HepG2 (cell line): Measurements from ENCODE around the gene TAS1R1. TPM values are rescaled to one million over a fixed set of nuclear protein-coding genes. Genes with fewer than 3 reads are reported as not detected.

Experiments used
- ATAC-seq: fragments of 200-7000 bp; cut with Tn5 transposase; 3 replicates; pipeline ENCODE4 v1.9.1; 2020; ENCODE audit warnings: mild to moderate bottlenecking, moderate library complexity
- BruUV-seq: library from RNA; stranded (reverse); fragments of 400-500 nt; replicated peaks from 2 replicates; lab custom pipeline; 2021; lab: Mats Ljungman, UMichigan
- CTCF ChIA-PET: fragments of 300-600 bp; formaldehyde crosslinking; extraction: SDS; loops from one replicate; lab custom pipeline; 2021; ENCODE audit warnings: low total read pairs, inconsistent platforms, low intra/inter-chr PET ratio; lab: Yijun Ruan, JAX
- POLR2A ChIA-PET: fragments of 350-600 bp; sonication (Branson Sonifier 250); formaldehyde crosslinking; loops from one replicate; lab custom pipeline; 2020; ENCODE audit warnings: antibody characterized with exemption, inconsistent platforms; lab: Yijun Ruan, JAX
- DNase-seq: peaks from one replicate; pipeline ENCODE4 v3.0.0-alpha.2; 2015; ENCODE audit warnings: low spot score
- FAIRE-seq: peaks from 3 replicates; lab custom pipeline; 2011; peaks lifted over from hg19 to GRCh38; lab: Jason Lieb, UNC
- H2AFZ ChIP-seq: one replicate; pipeline ENCODE4 v1.6.1; 2011; ENCODE audit warnings: low read length, inconsistent platforms
- H3K27ac ChIP-seq: fragments of 300-600 bp; 3 replicates; pipeline ENCODE4 v1.8.0; 2011; ENCODE audit warnings: mixed run types, mild to moderate bottlenecking, mixed read lengths, low read length, inconsistent platforms; ENCODE audit not compliant: insufficient read depth; ENCODE audit errors: extremely low read length
- H3K27me3 ChIP-seq, 2 experiments: fragments of 200-600 bp in 1 of 2; 2 replicates in 1 of 2; 3 replicates in 1 of 2; pipeline versions ENCODE4 v1.6.0 to v1.8.0; 2011; ENCODE audit warnings: low read length in 2 of 2, mild to moderate bottlenecking in 2 of 2, moderate library complexity in 2 of 2, inconsistent platforms in 1 of 2; ENCODE audit not compliant: insufficient read depth in 2 of 2, control insufficient read depth in 1 of 2
- H3K36me3 ChIP-seq, 2 experiments: fragments of 200-600 bp in 1 of 2; replicated peaks in 1 of 2; 2 replicates in 1 of 2; 3 replicates in 1 of 2; pipeline versions ENCODE4 v1.5.1 to v1.8.0; 2011; ENCODE audit warnings: low read length in 2 of 2, inconsistent platforms in 1 of 2; ENCODE audit not compliant: insufficient read depth in 2 of 2, control insufficient read depth in 1 of 2
- H3K4me1 ChIP-seq: 2 replicates; pipeline ENCODE4 v1.5.1; 2012; ENCODE audit warnings: low read length, inconsistent platforms; ENCODE audit not compliant: insufficient read depth
- H3K4me2 ChIP-seq: 2 replicates; pipeline ENCODE4 v1.6.0; 2011; ENCODE audit warnings: low read depth, low read length, inconsistent platforms
- H3K4me3 ChIP-seq, 3 experiments: fragments of 200-600 bp in 1 of 3; sonication (generic), shearing (Covaris generic) in 1 of 3; replicated peaks in 1 of 3; 2 replicates each; pipeline ENCODE4 v1.5.1; 2011 to 2016; ENCODE audit warnings: low read length in 3 of 3, inconsistent platforms in 2 of 3, low read depth in 2 of 3, mild to moderate bottlenecking in 2 of 3, control low read depth in 1 of 3, mixed read lengths in 1 of 3; ENCODE audit not compliant: insufficient read depth in 1 of 3
- H3K79me2 ChIP-seq: one replicate; pipeline ENCODE4 v1.6.1; 2011; ENCODE audit warnings: low read length, inconsistent platforms; ENCODE audit not compliant: insufficient read depth
- H3K9ac ChIP-seq: 2 replicates; pipeline ENCODE4 v1.6.0; 2011; ENCODE audit warnings: mild to moderate bottlenecking, low read depth, low read length, inconsistent platforms; ENCODE audit not compliant: insufficient read depth
- H3K9me3 ChIP-seq: 2 replicates; pipeline ENCODE4 v1.5.1; 2012; ENCODE audit warnings: mild to moderate bottlenecking, low read length
- H4K20me1 ChIP-seq: 2 replicates; pipeline ENCODE4 v1.6.0; 2011; ENCODE audit warnings: inconsistent platforms, mild to moderate bottlenecking, low read length, moderate library complexity; ENCODE audit not compliant: insufficient read depth
- CENPT ChIP-seq: sonication (generic); formaldehyde crosslinking; IDR thresholded peaks from 2 replicates; pipeline ENCODE4 v1.8.0; 2022; ENCODE audit warnings: low read depth, mild to moderate bottlenecking, moderate library complexity, missing genetic modification reagents
- ESRRA ChIP-seq: sonication (generic); formaldehyde crosslinking; IDR thresholded peaks from 2 replicates; pipeline ENCODE4 v1.5.1; 2020; ENCODE audit warnings: mild to moderate bottlenecking, low read depth, missing genetic modification reagents
- FOXA1 ChIP-seq, 2 experiments: fragments of 450-650 bp in 1 of 2; sonication (generic) in 1 of 2; formaldehyde crosslinking in 1 of 2; IDR thresholded peaks; 2 replicates each; pipeline versions ENCODE4 v1.4.0 to v1.6.1; 2016 to 2020; ENCODE audit warnings: missing genetic modification reagents in 1 of 2
- FUBP1 ChIP-seq: sonication (generic); formaldehyde crosslinking; IDR thresholded peaks from 2 replicates; pipeline ENCODE4 v1.5.1; 2020; ENCODE audit warnings: missing genetic modification reagents, mild to moderate bottlenecking, borderline replicate concordance
- PBX2 ChIP-seq: IDR thresholded peaks from 2 replicates; pipeline ENCODE4 v1.6.1; 2016; ENCODE audit warnings: control low read depth
- RORA ChIP-seq: sonication (generic); formaldehyde crosslinking; IDR thresholded peaks from 2 replicates; pipeline ENCODE4 v1.5.0; 2020; ENCODE audit warnings: mild to moderate bottlenecking, missing genetic modification reagents, moderate library complexity
- SMAD9 ChIP-seq: sonication (generic); formaldehyde crosslinking; IDR thresholded peaks from 2 replicates; pipeline ENCODE4 v1.5.1; 2020; ENCODE audit warnings: mild to moderate bottlenecking, missing genetic modification reagents
- YY1 ChIP-seq: IDR thresholded peaks from 2 replicates; pipeline ENCODE4 v1.6.1; 2011; ENCODE audit warnings: low read length, low read depth, moderate library complexity, mild to moderate bottlenecking; ENCODE audit not compliant: insufficient read depth, insufficient replicate concordance
- ZMAT3 ChIP-seq: sonication (generic); formaldehyde crosslinking; conservative IDR thresholded peaks from 2 replicates; pipeline ENCODE4 v1.7.0; 2021; ENCODE audit warnings: missing genetic modification reagents
- ZNF280D ChIP-seq: sonication (generic); formaldehyde crosslinking; IDR thresholded peaks from 2 replicates; pipeline ENCODE4 v1.5.1; 2020; ENCODE audit warnings: mild to moderate bottlenecking, missing genetic modification reagents
- ZNF563 ChIP-seq: sonication (generic); formaldehyde crosslinking; IDR thresholded peaks from 2 replicates; pipeline ENCODE4 v1.8.0; 2022; ENCODE audit warnings: mild to moderate bottlenecking, moderate library complexity, missing genetic modification reagents
- ZNF574 ChIP-seq: sonication (generic); formaldehyde crosslinking; IDR thresholded peaks from 2 replicates; pipeline ENCODE4 v1.4.0; 2020; ENCODE audit warnings: missing genetic modification reagents
- ZNF747 ChIP-seq: sonication (generic); formaldehyde crosslinking; IDR thresholded peaks from 2 replicates; pipeline ENCODE4 v1.8.1; 2023; ENCODE audit warnings: missing genetic modification reagents, mild to moderate bottlenecking, borderline replicate concordance
- ZSCAN5A ChIP-seq: sonication (generic); formaldehyde crosslinking; IDR thresholded peaks from 2 replicates; pipeline ENCODE4 v1.8.0; 2022; ENCODE audit warnings: mild to moderate bottlenecking, missing genetic modification reagents, borderline replicate concordance
- WGBS: methylation state at CpG from one replicate; pipeline ENCODE4 v1.1.6; 2017; ENCODE audit warnings: low lambda C conversion rate; 5-methylcytosine and 5-hydroxymethylcytosine counted together
- in situ Hi-C: cut with HindIII; loops from 2 replicates; pipeline ENCODE4 v1.10.0; 2017; ENCODE audit warnings: low pct_unique_long_range_greater_than_20kb; ENCODE audit not compliant: extremely low pct_ligation_motif_present
- intact Hi-C: fragments of 100-400 bp; cut with micrococcal nuclease; formaldehyde crosslinking; loops from one replicate; pipeline ENCODE4 v1.10.0; 2022; ENCODE audit not compliant: unreplicated experiment
- polyA plus RNA-seq, 8 experiments: library from polyadenylated mRNA; depleted of rRNA in 3 of 8; stranded (reverse) in 7 of 8; unstranded in 1 of 8; fragments of >200 nt; fragmentation: Illumina TruSeq in 4 of 8; extraction: Trizol in 4 of 8; gene quantifications; 2 replicates each; pipeline versions ENCODE4 v1.2.1 to v1.2.3, GENCODE V29; 2011 to 2016; ENCODE audit warnings: low read depth in 4 of 8, missing spikeins in 1 of 8, mixed read lengths in 1 of 8; ENCODE audit not compliant: insufficient read depth in 1 of 8
- total RNA-seq, 5 experiments: library from RNA; depleted of rRNA; stranded (reverse); fragments of >200 nt; fragmentation: Illumina TruSeq; extraction: Trizol; gene quantifications; 2 replicates each; pipeline ENCODE4 v1.2.3, GENCODE V29; 2016; ENCODE audit warnings: low read depth in 1 of 5

TAS1R1 gene
- total and polyA plus RNA-seq, 2 of the 13 experiments (the other 11 are each of a cell fraction or from before 2014, with no cell fraction given) = 1.4 to 1.6 TPM

GRCh38 chr1:6574818-6575217, 19.7 kb downstream of the TAS1R1 start:
- BruUV-seq = no TSS peak
- no peak overlapping the region for H3K9ac ChIP-seq

More at GRCh38 chr1:6574818-6575217, 19.7 kb downstream of the TAS1R1 start:
- Histone ChIP-seq H3K27me3 (no peaks in the 10 kb centered on the region), H3K4me3 (no peak overlapping the region), H3K79me2 (no peaks in the 10 kb centered on the region), H3K27ac (no peak overlapping the region), H3K4me1 (peaks cover 48% of the 10 kb centered on the region), H3K36me3 (no peaks in the 10 kb centered on the region), H3K9me3 (no peaks in the 10 kb centered on the region), H3K4me2 (no peak overlapping the region), H2AFZ (no peak overlapping the region), H4K20me1 (no peaks in the 10 kb centered on the region)
- FAIRE-seq (no peak), DNase-seq (no peak), ATAC-seq (no peak)
- POLR2A ChIA-PET = no interaction called here
- CTCF ChIA-PET = no interaction called here
- no CpG with 5 or more reads among the region's 14 CpGs for WGBS
- no peak for TF ChIP-seq FUBP1 (CRISPR knock-in tag)
- TF ChIP-seq SMAD9 (CRISPR knock-in tag) = no peak
- TF ChIP-seq ESRRA (CRISPR knock-in tag) = no peak
- TF ChIP-seq FOXA1 (IDR thresholded peaks at IDR 0.05) = no peak
- no peak for TF ChIP-seq FOXA1 (CRISPR knock-in tag; IDR thresholded peaks at IDR 0.05)
- TF ChIP-seq ZNF280D = no peak
- no peak for TF ChIP-seq YY1
- no peak for TF ChIP-seq ZNF747 (CRISPR knock-in tag)
- no peak for TF ChIP-seq ZNF563
- no peak for TF ChIP-seq PBX2 (CRISPR knock-in tag)
- no peak for TF ChIP-seq ZNF574
- TF ChIP-seq ZMAT3 (CRISPR knock-in tag) = no peak
- no peak for TF ChIP-seq CENPT
- no peak for TF ChIP-seq ZSCAN5A (CRISPR knock-in tag)
- no peak for TF ChIP-seq RORA (CRISPR knock-in tag)
- in situ Hi-C loops = no loop called here
- intact Hi-C loops = no loop called here
